HG03103 (cell line): ENCODE measurements around the gene GXYLT2.
"Not testable (repeated sequence)": the region's sequence is repeated elsewhere in the genome, so short reads cannot be mapped to it uniquely, and the experiment has no call there.

Source experiments
- ATAC-seq: cut with Tn5 transposase; IDR thresholded peaks from one replicate; pipeline ENCODE4 v1.9.1; 2021; ENCODE audit warnings: low read depth; ENCODE audit not compliant: unreplicated experiment

Gene GXYLT2

GRCh38 chr3:72928781-72929735, 41.2 kb downstream of the GXYLT2 start:
- ATAC-seq, result not testable (repeated sequence)

GRCh38 chr3:72930754-72931153, 42.9 kb downstream of the GXYLT2 start:
- ATAC-seq, result no peak

- no peak for ATAC-seq
These were observed 44.6 kb downstream of the GXYLT2 start for GRCh38 chr3:72932416-72932815.

GRCh38 chr3:72938471-72939265, 50.8 kb downstream of the GXYLT2 start:
- ATAC-seq, result peak; percentile 67

- no peak for ATAC-seq
These were observed 53.4 kb downstream of the GXYLT2 start for GRCh38 chr3:72941245-72941644.

GRCh38 chr3:72942427-72942826, 54.6 kb downstream of the GXYLT2 start:
- ATAC-seq, result no peak

- no peak for ATAC-seq
These were observed 56.9 kb downstream of the GXYLT2 start for GRCh38 chr3:72944696-72945095.

- ATAC-seq, result no peak
These were observed 60.1 kb downstream of the GXYLT2 start for GRCh38 chr3:72947715-72948490.

GRCh38 chr3:72949016-72949415, 61.2 kb downstream of the GXYLT2 start:
- no peak for ATAC-seq

GRCh38 chr3:72950372-72950771, 62.5 kb downstream of the GXYLT2 start:
- ATAC-seq, result no peak

GRCh38 chr3:72950801-72951200, 63.0 kb downstream of the GXYLT2 start:
- no peak for ATAC-seq

- no peak for ATAC-seq
These were observed 63.4 kb downstream of the GXYLT2 start for GRCh38 chr3:72951259-72951722.

- no peak for ATAC-seq
These were observed 65.6 kb downstream of the GXYLT2 start for GRCh38 chr3:72953325-72953956.

- ATAC-seq, result no peak
These were observed 69.5 kb downstream of the GXYLT2 start for GRCh38 chr3:72957297-72957696.

- ATAC-seq, result no peak
These were observed 71.5 kb downstream of the GXYLT2 start for GRCh38 chr3:72959336-72959735.

GRCh38 chr3:72960812-72961518, 73.1 kb downstream of the GXYLT2 start:
- no peak for ATAC-seq

- ATAC-seq, result no peak
These were observed 73.9 kb downstream of the GXYLT2 start for GRCh38 chr3:72961752-72962151.

GRCh38 chr3:72962317-72962716, 74.5 kb downstream of the GXYLT2 start:
- no peak for ATAC-seq

- no peak for ATAC-seq
These were observed 76.8 kb downstream of the GXYLT2 start for GRCh38 chr3:72964633-72965032.

GRCh38 chr3:72968266-72968664, 80.4 kb downstream of the GXYLT2 start:
- ATAC-seq, result no peak
